ENCODE results near the gene PARD3B. TPM values are rescaled to one million over a fixed set of nuclear protein-coding genes. Genes with fewer than 3 reads are reported as not detected.

PARD3B gene
- total RNA-seq, 4 donors from 2014 or later = 21.8 to 85.6 (median 36.1) TPM

DNA sequence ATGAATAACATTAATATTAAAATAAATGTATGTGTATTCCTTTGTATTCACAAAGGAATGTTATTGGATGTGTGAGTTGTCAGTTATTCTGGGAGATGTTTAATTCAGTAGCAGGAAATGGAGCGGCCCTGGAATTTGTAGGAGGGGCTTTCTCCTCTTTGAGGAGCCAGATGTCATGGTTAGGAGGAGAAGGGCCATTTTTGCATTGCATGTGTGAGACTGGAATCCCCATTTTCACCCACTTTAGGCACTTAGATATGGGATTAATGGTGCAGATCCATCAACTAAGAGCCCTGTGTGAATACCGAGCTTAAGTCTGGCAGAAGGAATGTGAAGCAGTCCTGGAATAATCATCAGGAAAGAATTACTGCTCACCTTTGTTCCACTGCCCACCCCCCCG is 439.2 kb downstream of the PARD3B start:
- intact Hi-C loops (cut with DNase I; ENCODE audit: low total_unique reads) = no loop called here
- no peak for TF ChIP-seq POLR2A (IDR thresholded peaks at IDR 0.05)
- TF ChIP-seq, protein P1, sequence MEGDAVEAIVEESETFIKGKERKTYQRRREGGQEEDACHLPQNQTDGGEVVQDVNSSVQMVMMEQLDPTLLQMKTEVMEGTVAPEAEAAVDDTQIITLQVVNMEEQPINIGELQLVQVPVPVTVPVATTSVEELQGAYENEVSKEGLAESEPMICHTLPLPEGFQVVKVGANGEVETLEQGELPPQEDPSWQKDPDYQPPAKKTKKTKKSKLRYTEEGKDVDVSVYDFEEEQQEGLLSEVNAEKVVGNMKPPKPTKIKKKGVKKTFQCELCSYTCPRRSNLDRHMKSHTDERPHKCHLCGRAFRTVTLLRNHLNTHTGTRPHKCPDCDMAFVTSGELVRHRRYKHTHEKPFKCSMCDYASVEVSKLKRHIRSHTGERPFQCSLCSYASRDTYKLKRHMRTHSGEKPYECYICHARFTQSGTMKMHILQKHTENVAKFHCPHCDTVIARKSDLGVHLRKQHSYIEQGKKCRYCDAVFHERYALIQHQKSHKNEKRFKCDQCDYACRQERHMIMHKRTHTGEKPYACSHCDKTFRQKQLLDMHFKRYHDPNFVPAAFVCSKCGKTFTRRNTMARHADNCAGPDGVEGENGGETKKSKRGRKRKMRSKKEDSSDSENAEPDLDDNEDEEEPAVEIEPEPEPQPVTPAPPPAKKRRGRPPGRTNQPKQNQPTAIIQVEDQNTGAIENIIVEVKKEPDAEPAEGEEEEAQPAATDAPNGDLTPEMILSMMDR (IDR thresholded peaks at IDR 0.05) = no peak

DNA sequence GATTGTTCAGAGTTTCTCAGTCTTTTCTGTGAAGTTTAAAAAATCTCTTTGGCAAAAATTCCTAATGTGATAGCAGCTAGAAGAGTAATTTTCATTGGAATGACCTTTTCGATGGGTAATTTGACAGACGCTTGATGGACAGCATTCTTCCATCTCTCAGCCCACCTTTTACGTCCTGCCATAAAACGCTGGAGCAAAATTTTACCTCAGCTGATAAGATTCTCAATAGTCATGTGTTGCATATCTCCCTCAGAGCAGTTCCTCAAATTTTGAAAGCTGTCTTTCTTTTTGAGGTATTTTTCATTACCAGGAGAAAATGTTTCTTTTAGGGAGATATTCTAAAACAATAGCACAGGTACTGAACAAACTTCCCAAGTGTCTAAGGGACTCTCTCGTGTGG is 441.4 kb downstream of the PARD3B start:
- no peak overlapping the region for H3K4me3 ChIP-seq
- H3K9me3 ChIP-seq = no peaks in the 10 kb centered on the region
- H3K4me1 ChIP-seq = no peaks in the 10 kb centered on the region
- TF ChIP-seq, protein P1 (IDR thresholded peaks at IDR 0.05) = no peak
- TF ChIP-seq POLR2A (IDR thresholded peaks at IDR 0.05) = no peak
- no peaks in the 10 kb centered on the region for H3K36me3 ChIP-seq
- no peak overlapping the region for H3K27ac ChIP-seq
- H3K27me3 ChIP-seq = no peaks in the 10 kb centered on the region
- intact Hi-C loops (cut with DNase I; ENCODE audit: low total_unique reads) = no loop called here
- DNase-seq = no peak

More for the DNA sequence above, 439.2 kb downstream of the PARD3B start:
- DNase-seq = no peak
- Histone ChIP-seq H3K4me1 (no peaks in the 10 kb centered on the region), H3K27me3 (no peaks in the 10 kb centered on the region), H3K4me3 (no peak overlapping the region), H3K36me3 (no peaks in the 10 kb centered on the region), H3K9me3 (no peaks in the 10 kb centered on the region), H3K27ac (no peak overlapping the region)

DNA sequence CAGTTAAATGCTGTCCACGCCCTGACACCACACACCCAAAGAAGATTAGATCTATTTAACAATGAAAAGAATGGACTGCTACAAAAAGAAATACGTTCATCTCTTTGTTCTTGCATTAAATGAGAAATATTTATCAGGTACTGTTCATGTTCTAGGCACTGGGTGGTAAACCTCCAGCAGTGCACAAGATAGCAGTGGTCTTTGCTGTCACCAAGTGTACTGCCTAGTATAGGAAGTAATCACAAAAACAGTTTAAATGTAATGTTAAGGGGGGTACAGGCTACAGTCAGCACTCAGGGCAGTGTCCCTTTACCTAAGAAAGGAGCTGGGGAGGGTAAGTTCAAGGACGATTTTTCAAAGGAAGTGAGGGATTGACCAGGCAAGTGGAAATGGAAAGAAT is 443.6 kb downstream of the PARD3B start:
- Histone ChIP-seq H3K36me3 (no peaks in the 10 kb centered on the region), H3K4me3 (no peak overlapping the region), H3K9me3 (no peaks in the 10 kb centered on the region), H3K4me1 (no peaks in the 10 kb centered on the region), H3K27ac (no peak overlapping the region), H3K27me3 (no peaks in the 10 kb centered on the region)
- no peak for DNase-seq
- intact Hi-C loops (cut with DNase I; ENCODE audit: low total_unique reads) = no loop called here
- TF ChIP-seq POLR2A (IDR thresholded peaks at IDR 0.05) = no peak
- TF ChIP-seq, protein P1 (IDR thresholded peaks at IDR 0.05) = no peak

DNA sequence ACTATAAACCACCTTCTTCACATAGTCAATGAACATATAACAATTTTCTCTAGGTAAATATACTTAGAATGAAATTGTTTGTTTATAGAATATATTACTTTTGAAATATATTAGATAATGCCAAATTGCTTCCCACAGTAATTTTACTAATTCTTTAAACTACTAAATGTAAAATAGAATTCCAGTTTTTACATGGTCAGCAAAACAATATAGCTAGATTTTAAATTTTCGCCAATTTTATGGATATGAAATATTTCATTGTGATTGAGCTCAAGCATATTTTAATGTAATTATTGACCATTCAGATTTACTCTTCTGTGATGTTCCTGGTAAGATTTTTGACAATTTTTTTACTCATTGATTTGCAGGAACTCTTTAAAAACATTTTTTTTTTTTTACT is 444.6 kb downstream of the PARD3B start:
- H3K36me3 ChIP-seq = no peaks in the 10 kb centered on the region
- no peak overlapping the region for H3K27ac ChIP-seq
- no peaks in the 10 kb centered on the region for H3K27me3 ChIP-seq
- no peaks in the 10 kb centered on the region for H3K4me1 ChIP-seq
- no peaks in the 10 kb centered on the region for H3K9me3 ChIP-seq
- no peak overlapping the region for H3K4me3 ChIP-seq
- intact Hi-C loops (cut with DNase I; ENCODE audit: low total_unique reads) = no loop called here
- TF ChIP-seq, protein P1 (IDR thresholded peaks at IDR 0.05) = no peak
- TF ChIP-seq POLR2A (IDR thresholded peaks at IDR 0.05) = no peak
- no peak for DNase-seq

DNA sequence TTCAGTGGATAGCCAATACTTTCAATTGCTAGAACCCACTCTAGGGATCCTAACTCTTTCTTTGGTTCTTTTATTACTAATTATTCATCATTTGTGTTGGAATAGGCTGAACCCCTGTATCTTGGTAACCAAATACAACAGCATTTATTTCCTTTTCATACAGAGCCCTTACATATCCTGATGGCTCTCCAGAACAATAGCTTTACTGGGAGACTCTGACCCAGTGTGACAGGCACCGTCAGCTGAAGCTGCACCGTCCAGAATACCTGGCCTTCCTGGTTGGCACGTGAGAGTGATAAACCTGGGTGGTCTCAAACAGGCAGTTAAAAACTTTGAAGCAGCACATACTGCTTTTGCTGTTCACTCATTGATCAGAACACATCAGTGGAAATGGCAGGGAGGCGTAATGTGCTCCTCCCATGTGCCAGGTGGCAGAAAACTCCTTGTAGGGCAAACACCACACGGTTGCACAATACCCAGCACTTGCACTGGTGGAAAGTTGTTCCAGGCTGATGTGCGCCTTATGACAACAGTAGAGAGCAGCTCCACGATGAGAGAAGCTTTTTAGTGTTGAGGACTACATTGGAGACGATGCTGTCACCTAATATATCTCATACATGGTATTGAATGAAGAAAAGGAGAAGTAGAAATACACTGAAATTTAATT is 456.2 kb downstream of the PARD3B start:
- H3K27ac ChIP-seq = no peak overlapping the region
- no peak for DNase-seq
- no peaks in the 10 kb centered on the region for H3K36me3 ChIP-seq
- no peaks in the 10 kb centered on the region for H3K9me3 ChIP-seq
- no peaks in the 10 kb centered on the region for H3K27me3 ChIP-seq
- intact Hi-C loops (cut with DNase I; ENCODE audit: low total_unique reads) = no loop called here
- TF ChIP-seq, protein P1 (IDR thresholded peaks at IDR 0.05) = no peak
- TF ChIP-seq POLR2A (IDR thresholded peaks at IDR 0.05) = no peak
- H3K4me3 ChIP-seq = no peak overlapping the region
- no peaks in the 10 kb centered on the region for H3K4me1 ChIP-seq
